ENCODE data around the gene STARD13. TPM values are rescaled to one million over a fixed set of nuclear protein-coding genes. Genes with fewer than 3 reads are reported as not detected.

The STARD13 gene
- total and polyA plus RNA-seq, 2 donors (not counting 1 experiment from before 2014, with no cell fraction given) = 0.06 to 0.22 TPM

- Histone ChIP-seq H3K27ac (ENCODE audit: low read length in 2 of 2) (no peak overlapping the region), H3K9ac (ENCODE audit: low read length) (no peak overlapping the region), H3K27me3 (replicated peaks in 1 of 4; ENCODE audit: control extremely low read depth in 1 of 4, control insufficient read depth in 3 of 4, insufficient read depth in 4 of 4, low read length in 3 of 4) (no peaks in the 10 kb centered on the region), H4K20me1 (ENCODE audit: control insufficient read depth, insufficient read depth, low read length, poor library complexity, severe bottlenecking) (no peaks in the 10 kb centered on the region), H2AFZ (ENCODE audit: insufficient read depth, low read depth, low read length, poor library complexity, severe bottlenecking) (no peak overlapping the region), H3K4me2 (replicated peaks; ENCODE audit: low read depth, low read length, poor library complexity, severe bottlenecking) (no peak overlapping the region), H3K36me3 (replicated peaks in 1 of 2; ENCODE audit: control extremely low read depth in 1 of 2, control insufficient read depth in 1 of 2, extremely low read depth in 1 of 2, insufficient read depth in 2 of 2, low read length in 1 of 2) (no peaks in the 10 kb centered on the region), H3K4me1 (ENCODE audit: control insufficient read depth in 2 of 2, insufficient read depth in 2 of 2, low read length in 2 of 2) (no peaks in the 10 kb centered on the region), H3K9me3 (ENCODE audit: control extremely low read depth in 1 of 3, control insufficient read depth in 2 of 3, insufficient read depth in 1 of 3, low read length in 2 of 3) (no peaks in the 10 kb centered on the region), H3K4me3 (ENCODE audit: control extremely low read depth in 1 of 5, extremely low read depth in 1 of 5, insufficient read depth in 1 of 5, low read depth in 2 of 5, low read length in 4 of 5) (no peak overlapping the region), H3K79me2 (ENCODE audit: control insufficient read depth, insufficient read depth, low read length) (no peaks in the 10 kb centered on the region)
- TF ChIP-seq CTCF (IDR thresholded peaks at IDR 0.05) (no peak), EZH2 (IDR thresholded peaks at IDR 0.05; ENCODE audit: borderline replicate concordance, insufficient read depth, low read depth, low read length, poor library complexity, severe bottlenecking) (no peak)
- no peaks in the 10 kb centered on the region for H3K27me3 Mint-ChIP-seq
- H3K4me3 Mint-ChIP-seq = no peak overlapping the region
- DNase-seq = no peak
- no peaks in the 10 kb centered on the region for H3K9me3 Mint-ChIP-seq (ENCODE audit: insufficient read depth)
- ATAC-seq (ENCODE audit: low read depth) = no peak
- intact Hi-C loops (cut with micrococcal nuclease) = no loop called here
- POLR2A ChIA-PET = interaction anchor here (0.7 kb wide), 1 partner anchor 10 kb away, joined by 4 read pairs; no protein-coding TSS in a partner anchor
- CTCF ChIA-PET = no interaction called here
- no peak overlapping the region for H3K27ac Mint-ChIP-seq
- no peaks in the 10 kb centered on the region for H3K4me1 Mint-ChIP-seq
- whole genome bisulfite sequencing (ENCODE audit: insufficient coverage) = no CpG with 5 or more reads among the region's 7 CpGs
Observed at GRCh38 chr13:33257841-33258807, 27.4 kb downstream of the STARD13 start.

Data from B cell (primary cell).